ENCODE results near the gene RGSL1.

Gene RGSL1

GRCh38 chr1:182549346-182549745 lies 99.4 kb downstream of the RGSL1 start:
- DNase-seq (ENCODE audit: low spot score), result no peak
- ChIA-PET CTCF (interaction anchor here (0.7 to 0.8 kb wide), 2 partner anchors 182 to 294 kb away, joined by 3 to 4 read pairs; no protein-coding TSS in a partner anchor), POLR2A (ENCODE audit: low non-redundant PET) (no interaction called here)

GRCh38 chr1:182549811-182550210 lies 99.9 kb downstream of the RGSL1 start:
- H3K27ac ChIP-seq, result no peak overlapping the region
- TF ChIP-seq CTCF (conservative IDR thresholded peaks at IDR 0.05; ENCODE audit: low read depth), result no peak
- DNase-seq (ENCODE audit: low spot score), result no peak
- ChIA-PET CTCF (interaction anchor here (0.7 to 0.8 kb wide), 2 partner anchors 181 to 295 kb away, joined by 3 to 4 read pairs; no protein-coding TSS in a partner anchor), POLR2A (ENCODE audit: low non-redundant PET) (no interaction called here)

More at GRCh38 chr1:182549346-182549745, 99.4 kb downstream of the RGSL1 start:
- no peak overlapping the region for H3K27ac ChIP-seq
- TF ChIP-seq CTCF (conservative IDR thresholded peaks at IDR 0.05; ENCODE audit: low read depth), result no peak

GRCh38 chr1:182552527-182552926 lies 102.6 kb downstream of the RGSL1 start:
- CTCF ChIA-PET, result interaction anchor here (0.7 kb wide), 1 partner anchor 62 kb away, joined by 3 read pairs; no protein-coding TSS in a partner anchor
- POLR2A ChIA-PET (ENCODE audit: low non-redundant PET), result no interaction called here

GRCh38 chr1:182555493-182555892 lies 105.5 kb downstream of the RGSL1 start:
- H3K27ac ChIP-seq, result no peak overlapping the region
- POLR2A ChIA-PET (ENCODE audit: low non-redundant PET), result no interaction called here
- no peak for DNase-seq (ENCODE audit: low spot score)
- CTCF ChIA-PET, result no interaction called here
- TF ChIP-seq CTCF (conservative IDR thresholded peaks at IDR 0.05; ENCODE audit: low read depth), result no peak

More at GRCh38 chr1:182552527-182552926, 102.6 kb downstream of the RGSL1 start:
- no peak for DNase-seq (ENCODE audit: low spot score)
- no peak for TF ChIP-seq CTCF (conservative IDR thresholded peaks at IDR 0.05; ENCODE audit: low read depth)
- no peak overlapping the region for H3K27ac ChIP-seq

GRCh38 chr1:182556279-182556678 lies 106.3 kb downstream of the RGSL1 start:
- ChIA-PET POLR2A (ENCODE audit: low non-redundant PET) (no interaction called here), CTCF (no interaction called here)
- no peak overlapping the region for H3K27ac ChIP-seq
- peak; percentile 28 for DNase-seq (ENCODE audit: low spot score)
- no peak for TF ChIP-seq CTCF (conservative IDR thresholded peaks at IDR 0.05; ENCODE audit: low read depth)

GRCh38 chr1:182560392-182560984 lies 110.5 kb downstream of the RGSL1 start:
- CTCF ChIA-PET, result no interaction called here
- TF ChIP-seq CTCF (conservative IDR thresholded peaks at IDR 0.05; ENCODE audit: low read depth), result no peak
- POLR2A ChIA-PET (ENCODE audit: low non-redundant PET), result no interaction called here
- no peak overlapping the region for H3K27ac ChIP-seq
- DNase-seq (ENCODE audit: low spot score), result no peak

All from RWPE1 (cell line).